Posterior vena cava (tissue), 2 donors: ENCODE measurements around the gene UACA. TPM values are rescaled to one million over a fixed set of nuclear protein-coding genes. Genes with fewer than 3 reads are reported as not detected.
A peak's percentile ranks its signal among the peaks of the same experiment; 100 is the strongest.
"Not testable (repeated sequence)": the region's sequence is repeated elsewhere in the genome, so short reads cannot be mapped to it uniquely, and the experiment has no call there.

Experiments used
- DNase-seq: peaks from one replicate; pipeline ENCODE4 v3.0.0-alpha.2; 2020; ENCODE audit warnings: low spot score
- intact Hi-C, 2 donors: fragments of 100-400 bp; cut with DNase I; formaldehyde crosslinking; loops; one replicate each; pipeline versions ENCODE4 v1.14.1 to v1.14.2; 2022 to 2023
- total RNA-seq, 2 donors: library from RNA; stranded (reverse); fragmentation: NEBNext Ultra II Directional; extraction: Animal tissue kit (Norgen Biotek cat#: 25700); gene quantifications; one replicate each; pipeline ENCODE4 v1.2.1, GENCODE V29; 2021
- donor health status: DM: yes; HTN: yes; CAD: no.
- donor health status: DM: yes; HTN: yes; CAD: no.

Gene UACA
- total RNA-seq, 2 donors from 2014 or later, result 86.6 to 114 TPM

GRCh38 chr15:70761046-70761445 lies 2.3 kb downstream of the UACA start:
- no peak for DNase-seq
- intact Hi-C loops, result no loop called here

DNA sequence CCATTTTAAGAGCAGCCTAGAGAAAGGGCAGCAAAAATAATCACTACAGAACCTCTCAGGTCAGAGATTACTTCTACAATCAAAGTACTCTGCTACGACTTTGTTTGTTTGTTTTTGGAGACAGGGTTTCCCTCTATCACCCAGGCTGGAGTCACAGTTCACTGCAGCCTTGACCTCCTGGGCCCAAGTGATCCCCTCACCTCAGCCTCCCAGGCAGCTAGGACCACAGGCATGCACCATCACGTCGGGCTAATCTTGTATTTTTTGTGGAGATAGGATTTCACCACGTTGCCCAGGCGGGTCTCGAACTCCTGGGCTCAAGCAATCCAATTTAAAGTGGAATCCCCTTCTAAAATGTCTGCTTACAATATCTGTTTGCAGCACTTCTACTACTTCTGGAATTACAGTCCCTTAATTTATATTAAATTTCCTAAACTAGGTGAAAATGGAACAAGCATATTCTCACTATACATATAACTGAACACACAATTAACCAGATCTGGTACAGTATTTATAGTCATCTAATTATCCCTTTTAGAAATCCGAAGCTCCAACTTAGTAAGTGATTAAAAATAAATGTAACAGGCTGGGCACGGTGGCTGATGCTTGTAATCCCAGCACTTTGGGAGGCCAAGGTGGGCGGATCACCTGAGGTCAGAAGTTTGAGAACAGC lies 4.4 kb downstream of the UACA start:
- intact Hi-C loops, result loop anchor here in 1 of 2 donors (10.0 kb wide), 1 partner anchor 56 kb away; no protein-coding TSS in a partner anchor
- no peak for DNase-seq

DNA sequence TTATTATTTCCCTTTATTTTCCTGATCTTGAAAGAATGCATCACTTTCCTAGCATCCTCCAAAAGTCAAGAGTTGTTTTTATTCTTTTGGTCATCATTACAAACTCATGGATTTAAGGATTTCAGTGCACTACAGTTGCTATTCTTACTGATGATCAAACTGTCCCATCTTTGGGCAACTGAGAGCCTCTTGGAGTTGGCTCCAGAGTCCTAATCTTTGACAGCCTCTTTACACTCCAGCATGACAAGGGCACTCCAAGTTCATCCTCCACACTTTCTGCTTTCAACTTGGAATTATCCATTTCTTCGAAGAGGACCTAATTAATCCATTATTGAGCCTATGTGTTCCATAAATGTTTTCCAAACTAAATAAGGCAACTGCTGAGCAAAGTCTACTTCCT lies 5.7 kb downstream of the UACA start:
- intact Hi-C loops, result loop anchor here in 1 of 2 donors (10.0 kb wide), 1 partner anchor 57 kb away; no protein-coding TSS in a partner anchor
- no peak for DNase-seq

- intact Hi-C loops, result loop anchor here in 1 of 2 donors (10.0 kb wide), 1 partner anchor 60 kb away; no protein-coding TSS in a partner anchor
- DNase-seq, result no peak
These were observed 8.5 kb downstream of the UACA start for GRCh38 chr15:70754862-70755261.

- intact Hi-C loops, result loop anchor here in 1 of 2 donors (10.0 kb wide), 1 partner anchor 62 kb away; no protein-coding TSS in a partner anchor
- no peak for DNase-seq
These were observed 10.1 kb downstream of the UACA start for GRCh38 chr15:70753101-70753829.

DNA sequence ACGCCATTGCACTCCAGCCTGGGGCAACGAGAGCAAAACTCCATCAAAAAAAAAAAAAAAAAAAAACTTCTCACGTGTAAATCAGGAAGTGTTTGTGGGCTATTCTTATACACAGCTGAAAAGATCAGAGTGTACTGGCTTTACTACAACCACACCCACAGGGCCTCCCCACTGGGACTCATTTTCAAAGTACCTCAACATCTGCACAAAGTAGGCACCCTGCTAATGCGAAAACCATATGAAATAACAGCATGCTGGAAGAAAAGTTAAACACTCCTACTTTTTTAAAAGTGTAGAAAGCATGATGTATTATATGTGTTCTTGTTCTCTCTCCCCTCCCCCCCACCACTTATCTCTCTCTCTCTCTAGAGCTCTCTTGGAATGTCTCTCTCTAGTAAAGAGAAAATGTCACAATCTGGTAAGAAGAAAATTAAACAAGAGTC lies 11.1 kb downstream of the UACA start:
- intact Hi-C loops, result loop anchor here in 1 of 2 donors (10.0 kb wide), 1 partner anchor 63 kb away; no protein-coding TSS in a partner anchor

DNA sequence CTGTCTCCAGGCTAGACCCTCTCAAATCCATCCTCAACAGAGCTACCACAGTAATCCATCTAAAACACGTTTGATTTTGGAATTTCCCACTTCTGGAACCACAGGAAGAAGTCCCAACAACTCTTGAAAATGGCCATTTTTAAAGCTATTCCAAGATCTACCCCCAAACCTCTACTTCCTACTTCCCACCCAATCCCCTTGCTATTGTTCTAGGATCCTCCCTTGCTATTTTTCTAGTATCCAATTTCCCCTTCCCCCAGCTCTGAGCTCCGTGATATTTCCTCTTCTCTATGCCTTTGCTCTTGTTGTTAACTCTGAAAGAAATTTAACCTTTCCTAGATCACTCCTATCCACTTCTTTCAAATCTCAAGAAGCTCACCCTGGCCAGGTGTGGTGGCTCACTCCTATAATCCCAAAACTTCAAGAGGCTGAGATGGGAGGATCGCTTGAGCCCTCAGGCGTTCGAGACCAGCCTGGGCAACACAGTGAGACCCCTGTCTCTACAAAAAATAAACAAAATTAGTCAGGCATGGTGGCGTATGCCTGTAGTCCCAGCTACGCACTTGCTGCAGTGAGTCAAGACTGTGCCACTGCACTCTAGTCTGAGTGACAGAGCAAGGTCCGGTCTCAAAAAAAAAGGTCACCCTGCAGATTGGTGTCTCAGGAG lies 13.0 kb downstream of the UACA start:
- intact Hi-C loops, result loop anchor here in 1 of 2 donors (10.0 kb wide), 1 partner anchor 64 kb away; no protein-coding TSS in a partner anchor
- DNase-seq, result no peak

More for the DNA sequence above, 11.1 kb downstream of the UACA start:
- DNase-seq, result no peak

GRCh38 chr15:70748281-70748747 lies 15.0 kb downstream of the UACA start:
- DNase-seq, result no peak
- intact Hi-C loops, result no loop called here

GRCh38 chr15:70746598-70746997 lies 16.8 kb downstream of the UACA start:
- DNase-seq, intact Hi-C loops: not testable (repeated sequence)

GRCh38 chr15:70742928-70743327 lies 20.4 kb downstream of the UACA start:
- intact Hi-C loops, result no loop called here

DNA sequence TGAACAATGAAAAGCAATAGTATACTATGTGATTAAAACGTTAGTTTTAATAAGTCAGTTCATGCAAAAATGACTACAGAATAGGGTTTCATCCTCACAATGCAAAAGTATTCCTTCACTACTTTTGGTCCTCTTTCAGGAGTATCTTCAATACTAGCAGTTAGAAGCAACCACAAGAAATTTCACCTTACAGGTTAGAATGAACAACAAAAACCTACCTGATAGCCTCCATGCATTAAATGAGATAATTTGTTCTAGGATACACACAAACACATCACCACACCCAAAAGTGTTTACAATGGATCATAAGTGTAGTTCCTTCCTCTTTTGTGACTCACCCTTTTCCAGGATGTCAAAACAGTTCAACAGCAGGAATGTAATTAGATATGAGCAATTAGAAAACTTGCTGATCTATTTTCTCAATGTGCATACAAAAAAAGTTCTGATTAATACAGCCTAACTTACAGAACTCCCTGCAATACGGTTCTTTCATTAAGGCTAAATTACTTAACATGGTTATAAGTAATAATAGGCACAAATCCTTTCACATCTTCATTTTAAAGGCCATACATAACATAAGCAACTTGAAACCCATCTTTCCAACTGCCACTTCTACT lies 21.6 kb downstream of the UACA start:
- intact Hi-C loops, result no loop called here
- no peak for DNase-seq

More at GRCh38 chr15:70742928-70743327, 20.4 kb downstream of the UACA start:
- no peak for DNase-seq

DNA sequence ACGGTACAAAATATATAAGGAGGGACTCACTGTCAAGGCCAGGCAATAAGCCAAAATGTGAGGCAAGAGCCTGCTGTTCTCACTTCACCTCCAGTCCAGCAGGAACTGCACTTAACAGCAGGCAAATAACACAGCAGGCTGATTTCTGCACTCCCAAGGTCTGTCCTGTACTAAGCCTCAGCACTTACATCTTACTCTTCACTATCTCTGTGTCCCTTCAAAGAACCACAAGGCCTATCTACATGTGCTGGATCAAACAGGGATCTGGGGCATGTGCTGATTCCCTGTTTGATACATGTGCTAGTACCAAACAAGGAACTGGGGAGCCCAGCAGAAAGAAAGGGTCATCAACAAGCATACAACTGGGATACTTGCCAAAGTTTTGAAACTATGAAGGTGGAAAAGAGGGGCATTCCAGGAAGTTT lies 22.2 kb downstream of the UACA start:
- intact Hi-C loops, result no loop called here
- peak; percentile 85 for DNase-seq

GRCh38 chr15:70735040-70735439 lies 28.3 kb downstream of the UACA start:
- DNase-seq, intact Hi-C loops: not testable (repeated sequence)

DNA sequence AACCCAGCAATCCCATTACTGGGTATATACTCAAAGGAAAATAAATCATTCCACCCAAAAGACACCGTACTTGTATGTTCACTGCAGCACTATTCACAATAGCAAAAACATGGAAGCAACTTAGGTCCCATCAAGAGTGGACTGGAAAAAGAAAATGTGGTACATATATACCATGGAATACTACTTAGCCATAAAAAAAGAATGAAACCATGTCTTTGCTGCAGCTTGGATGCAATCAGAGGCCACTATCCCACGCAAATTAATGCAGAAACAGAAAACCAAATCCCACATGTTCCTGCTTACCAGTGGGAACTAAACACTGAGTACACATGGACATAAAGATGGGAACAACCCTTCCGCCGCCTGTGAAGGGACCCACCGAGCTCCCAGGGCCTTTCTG lies 34.2 kb downstream of the UACA start:
- no peak for DNase-seq
- intact Hi-C loops, result loop anchor here in 1 of 2 donors (10.0 kb wide), 1 partner anchor 54 kb away; no protein-coding TSS in a partner anchor

- no peak for DNase-seq
- intact Hi-C loops, result loop anchor here in 1 of 2 donors (10.0 kb wide), 1 partner anchor 52 kb away; no protein-coding TSS in a partner anchor
These were observed 36.6 kb downstream of the UACA start for GRCh38 chr15:70726753-70727152.

- intact Hi-C loops, result loop anchor here in 1 of 2 donors (10.0 kb wide), 1 partner anchor 49 kb away; no protein-coding TSS in a partner anchor
- DNase-seq, result no peak
These were observed 39.4 kb downstream of the UACA start for GRCh38 chr15:70723927-70724326.

DNA sequence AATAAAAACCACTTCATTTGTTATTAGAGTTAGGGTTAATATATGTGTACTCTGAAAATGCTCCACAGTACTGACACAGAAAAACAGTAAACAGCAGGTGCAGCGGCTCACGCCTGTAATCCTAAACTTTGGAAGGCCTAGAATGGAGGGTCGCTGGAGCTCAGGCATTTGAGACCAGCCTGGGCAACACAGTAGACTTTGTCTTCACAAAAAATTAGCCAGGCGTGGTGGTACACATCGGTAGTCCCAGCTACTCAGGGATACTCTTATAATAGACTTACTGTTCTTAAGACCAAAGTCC lies 40.3 kb downstream of the UACA start:
- no peak for DNase-seq
- intact Hi-C loops, result loop anchor here in 1 of 2 donors (10.0 kb wide), 1 partner anchor 48 kb away; no protein-coding TSS in a partner anchor

DNA sequence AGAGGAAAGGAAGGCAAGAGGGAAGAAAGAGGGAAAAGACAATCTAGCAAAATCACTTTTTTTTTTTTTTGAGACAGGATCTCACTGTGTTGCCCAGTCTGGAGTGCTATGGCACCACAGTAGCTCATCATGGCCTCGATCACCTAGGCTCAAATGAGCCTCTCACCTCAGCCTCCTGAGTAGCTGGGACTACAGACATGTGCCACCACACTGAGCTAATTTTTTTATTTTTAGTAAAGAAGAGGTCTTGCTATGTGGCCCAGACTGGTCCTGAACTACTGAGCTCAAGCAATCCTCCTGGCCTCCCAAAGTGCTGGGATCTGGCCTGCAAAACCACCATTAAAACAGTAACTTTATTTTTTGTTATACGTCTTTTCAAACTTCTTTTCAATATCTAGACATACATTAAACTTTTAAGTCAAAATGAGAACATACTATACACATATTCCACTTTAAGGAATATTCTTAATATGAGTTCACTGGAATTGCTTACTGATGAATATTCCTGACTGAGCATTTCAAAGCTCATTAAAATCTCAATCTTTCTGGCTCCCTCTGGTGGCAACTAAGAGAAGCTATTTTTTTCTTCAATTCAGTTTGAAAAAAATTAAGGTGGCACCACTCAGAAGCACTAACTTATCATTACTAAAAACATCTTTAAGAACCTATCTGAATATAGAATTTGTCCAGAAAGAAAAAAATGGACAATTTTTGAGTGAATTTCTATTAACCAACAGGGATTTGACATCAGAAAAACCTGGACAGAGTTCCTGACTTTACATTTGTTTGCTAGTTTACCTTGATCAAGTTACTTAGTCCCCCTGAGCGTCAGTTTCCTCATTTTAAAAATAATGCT lies 40.9 kb downstream of the UACA start:
- no peak for DNase-seq
- intact Hi-C loops, result loop anchor here in 1 of 2 donors (10.0 kb wide), 1 partner anchor 48 kb away; no protein-coding TSS in a partner anchor
